Subcutaneous abdominal adipose tissue (tissue), 5 donors: ENCODE results near the gene CNTN2.

Experiments
- H3K27ac ChIP-seq: one replicate; pipeline ENCODE4 v1.7.0; 2013; ENCODE audit warnings: low read depth, mild to moderate bottlenecking, inconsistent platforms, low read length, moderate library complexity
- H3K27me3 ChIP-seq, 5 donors: one replicate each; pipeline ENCODE4 v1.7.0; 2013; ENCODE audit warnings: low read length in 5 of 5, inconsistent platforms in 1 of 5; ENCODE audit not compliant: control insufficient read depth in 5 of 5, insufficient read depth in 4 of 5
- H3K36me3 ChIP-seq, 5 donors: one replicate each; pipeline ENCODE4 v1.7.0; 2013; ENCODE audit warnings: low read length in 5 of 5; ENCODE audit not compliant: control insufficient read depth in 5 of 5, insufficient read depth in 5 of 5
- H3K4me1 ChIP-seq, 5 donors: one replicate each; pipeline ENCODE4 v1.7.0; 2013; ENCODE audit warnings: low read length in 5 of 5, mild to moderate bottlenecking in 3 of 5, moderate library complexity in 1 of 5; ENCODE audit not compliant: control insufficient read depth in 5 of 5, insufficient read depth in 5 of 5
- H3K4me3 ChIP-seq, 5 donors: one replicate each; pipeline ENCODE4 v1.7.0; 2013; ENCODE audit warnings: low read length in 5 of 5, low read depth in 1 of 5
- H3K9ac ChIP-seq, 5 donors: one replicate each; pipeline ENCODE4 v1.7.0; 2013; ENCODE audit warnings: low read length in 5 of 5, mild to moderate bottlenecking in 4 of 5, moderate library complexity in 3 of 5
- H3K9me3 ChIP-seq, 5 donors: one replicate each; pipeline ENCODE4 v1.7.0; 2013; ENCODE audit warnings: low read length in 5 of 5; ENCODE audit not compliant: control insufficient read depth in 5 of 5
- donor health status: healthy.
- donor health status: healthy.
- donor health status: healthy.
- donor health status: healthy.
- donor health status: healthy.

Gene CNTN2

GRCh38 chr1:205098242-205098641 lies 55.2 kb downstream of the CNTN2 start:
- Histone ChIP-seq H3K9ac (no peak overlapping the region), H3K36me3 (peaks cover 70 to 93% (median 80%) of the 10 kb centered on the region in 5 donors), H3K27me3 (no peaks in the 10 kb centered on the region), H3K9me3 (no peaks in the 10 kb centered on the region), H3K4me3 (no peak overlapping the region), H3K27ac (no peak overlapping the region), H3K4me1 (no peaks in the 10 kb centered on the region)

DNA sequence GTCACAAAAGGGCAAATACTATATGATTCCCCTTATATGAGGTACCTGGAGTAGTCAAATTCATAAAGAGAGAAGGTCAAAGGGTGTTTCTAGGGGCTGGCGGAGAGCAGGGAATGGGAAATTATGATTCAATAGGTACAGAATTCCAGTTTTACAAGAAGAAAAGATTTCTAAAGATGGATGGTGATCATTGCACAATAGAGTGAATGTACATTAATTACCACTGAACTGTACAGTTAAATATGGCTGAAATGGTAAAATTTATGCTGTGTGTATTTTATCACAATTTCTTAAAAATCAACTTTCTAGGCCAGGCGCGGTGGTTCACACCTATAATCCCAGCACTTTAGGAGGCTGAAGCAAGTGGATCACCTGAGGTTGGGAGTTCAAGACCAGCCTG lies 59.4 kb downstream of the CNTN2 start:
- no peak overlapping the region for H3K27ac ChIP-seq
- no peaks in the 10 kb centered on the region for H3K4me1 ChIP-seq
- no peak overlapping the region for H3K4me3 ChIP-seq
- H3K9ac ChIP-seq: no peak overlapping the region
- H3K9me3 ChIP-seq: no peaks in the 10 kb centered on the region
- no peaks in the 10 kb centered on the region for H3K27me3 ChIP-seq
- peaks cover 50 to 86% (median 74%) of the 10 kb centered on the region in 5 donors for H3K36me3 ChIP-seq

GRCh38 chr1:205107327-205107726 lies 64.3 kb downstream of the CNTN2 start:
- H3K9ac ChIP-seq: no peak overlapping the region
- no peaks in the 10 kb centered on the region for H3K27me3 ChIP-seq
- no peak overlapping the region for H3K4me3 ChIP-seq
- no peak overlapping the region for H3K27ac ChIP-seq
- peaks cover 0 to 5% (median 0%) of the 10 kb centered on the region in 5 donors for H3K4me1 ChIP-seq
- no peaks in the 10 kb centered on the region for H3K9me3 ChIP-seq
- H3K36me3 ChIP-seq: peaks cover 26 to 64% (median 47%) of the 10 kb centered on the region in 5 donors

DNA sequence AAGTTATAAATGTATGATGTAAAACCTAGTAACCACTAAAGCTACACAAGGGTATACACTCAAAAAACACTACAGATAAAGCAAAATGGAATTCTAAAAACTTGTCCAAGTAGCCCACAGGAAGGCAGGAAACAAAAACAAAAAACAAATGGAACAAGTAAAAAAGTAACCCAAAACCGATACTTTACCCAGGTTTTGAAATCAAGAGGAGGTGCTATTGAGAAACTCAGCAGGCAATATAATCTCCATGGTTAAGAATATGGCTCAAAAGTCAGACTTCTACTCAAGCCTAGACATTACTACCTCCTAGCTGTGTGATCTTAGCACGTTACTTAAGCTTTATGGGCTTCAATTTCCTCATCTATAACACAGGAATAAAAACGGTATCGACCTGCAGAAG lies 65.5 kb downstream of the CNTN2 start:
- Histone ChIP-seq H3K36me3 (peaks cover 20 to 63% (median 45%) of the 10 kb centered on the region in 5 donors), H3K9ac (no peak overlapping the region), H3K4me3 (no peak overlapping the region), H3K9me3 (no peaks in the 10 kb centered on the region), H3K27me3 (no peaks in the 10 kb centered on the region), H3K27ac (no peak overlapping the region), H3K4me1 (peaks cover 0 to 5% (median 0%) of the 10 kb centered on the region in 5 donors)

GRCh38 chr1:205109269-205109668 lies 66.3 kb downstream of the CNTN2 start:
- no peak overlapping the region for H3K9ac ChIP-seq
- H3K36me3 ChIP-seq: peaks cover 19 to 61% (median 40%) of the 10 kb centered on the region in 5 donors
- no peak overlapping the region for H3K4me3 ChIP-seq
- H3K9me3 ChIP-seq: no peaks in the 10 kb centered on the region
- no peak overlapping the region for H3K27ac ChIP-seq
- H3K27me3 ChIP-seq: no peaks in the 10 kb centered on the region
- H3K4me1 ChIP-seq: peaks cover 0 to 5% (median 0%) of the 10 kb centered on the region in 5 donors

DNA sequence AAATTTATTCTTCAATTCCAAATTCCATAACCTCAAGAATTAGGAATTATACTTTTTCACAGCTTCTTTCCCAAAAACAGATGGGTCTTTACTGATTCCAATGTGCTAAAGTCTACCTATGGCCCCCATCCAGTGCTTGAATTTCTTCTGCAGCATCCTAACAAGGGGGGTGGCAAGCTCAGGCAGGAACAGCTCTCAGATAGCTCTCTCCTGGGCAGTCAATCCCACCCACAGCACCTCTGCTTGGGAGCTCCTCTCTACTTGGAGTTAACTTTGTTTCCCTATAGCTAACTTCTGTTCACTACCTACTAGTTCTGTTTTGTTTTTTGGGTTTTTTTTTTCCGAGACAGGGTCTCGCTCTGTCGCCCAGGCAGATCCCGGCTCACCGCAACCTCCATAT lies 66.7 kb downstream of the CNTN2 start:
- Histone ChIP-seq H3K4me3 (no peak overlapping the region), H3K27ac (no peak overlapping the region), H3K36me3 (peaks cover 22 to 62% (median 38%) of the 10 kb centered on the region in 5 donors)

GRCh38 chr1:205111354-205111753 lies 68.3 kb downstream of the CNTN2 start:
- Histone ChIP-seq H3K4me1 (peaks cover 0 to 5% (median 0%) of the 10 kb centered on the region in 5 donors), H3K36me3 (peaks cover 18 to 54% (median 28%) of the 10 kb centered on the region in 5 donors), H3K4me3 (no peak overlapping the region), H3K27ac (no peak overlapping the region), H3K9me3 (no peaks in the 10 kb centered on the region), H3K27me3 (no peaks in the 10 kb centered on the region), H3K9ac (no peak overlapping the region)

More for the DNA sequence above, 66.7 kb downstream of the CNTN2 start:
- H3K9me3 ChIP-seq: no peaks in the 10 kb centered on the region
- no peaks in the 10 kb centered on the region for H3K27me3 ChIP-seq
- peaks cover 0 to 5% (median 0%) of the 10 kb centered on the region in 5 donors for H3K4me1 ChIP-seq
- H3K9ac ChIP-seq: no peak overlapping the region

DNA sequence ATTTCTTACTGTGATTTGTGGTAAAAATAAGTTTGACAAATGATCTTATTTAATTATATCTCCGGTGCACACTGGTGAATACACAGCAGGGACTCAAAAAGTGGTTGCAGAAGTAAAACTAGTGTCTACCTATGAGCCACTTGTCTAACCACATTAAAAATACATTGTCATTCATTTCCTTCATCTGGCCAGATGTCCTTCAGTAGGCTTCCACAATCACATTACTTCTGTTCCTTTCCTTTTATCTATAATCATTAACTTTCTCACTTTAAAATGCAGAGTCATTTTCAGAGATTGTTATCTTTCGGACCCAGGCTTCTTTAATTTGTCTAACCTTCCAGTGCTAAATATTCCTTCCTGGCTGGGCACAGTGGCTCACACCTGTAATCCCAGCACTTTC lies 75.7 kb downstream of the CNTN2 start:
- Histone ChIP-seq H3K9me3 (no peaks in the 10 kb centered on the region), H3K27me3 (no peaks in the 10 kb centered on the region), H3K9ac (peak overlapping the region in 1 of 5 donors; percentile 16), H3K27ac (no peak overlapping the region), H3K4me3 (no peak overlapping the region), H3K36me3 (peaks cover 3 to 28% (median 12%) of the 10 kb centered on the region in 5 donors), H3K4me1 (peaks cover 10 to 33% (median 29%) of the 10 kb centered on the region in 5 donors)

- Histone ChIP-seq H3K4me1 (peaks cover 10 to 33% (median 29%) of the 10 kb centered on the region in 5 donors), H3K36me3 (peaks cover 0 to 12% (median 0%) of the 10 kb centered on the region in 5 donors), H3K9ac (peak within 1 kb of the TSS; percentile 96 to 100 (median 99)), H3K4me3 (peak within 1 kb of the TSS; percentile 86 to 100 (median 99)), H3K27me3 (no peaks in the 10 kb centered on the region), H3K9me3 (no peaks in the 10 kb centered on the region), H3K27ac (peak within 1 kb of the TSS; percentile 98)
Observed at GRCh38 chr1:205121660-205122488, 78.9 kb downstream of the CNTN2 start, which contains the start of gene RBBP5. TSS of gene RBBP5 (minus strand) at chr1:205121978. CDS start at chr1:205121873, 105 bp downstream.

DNA sequence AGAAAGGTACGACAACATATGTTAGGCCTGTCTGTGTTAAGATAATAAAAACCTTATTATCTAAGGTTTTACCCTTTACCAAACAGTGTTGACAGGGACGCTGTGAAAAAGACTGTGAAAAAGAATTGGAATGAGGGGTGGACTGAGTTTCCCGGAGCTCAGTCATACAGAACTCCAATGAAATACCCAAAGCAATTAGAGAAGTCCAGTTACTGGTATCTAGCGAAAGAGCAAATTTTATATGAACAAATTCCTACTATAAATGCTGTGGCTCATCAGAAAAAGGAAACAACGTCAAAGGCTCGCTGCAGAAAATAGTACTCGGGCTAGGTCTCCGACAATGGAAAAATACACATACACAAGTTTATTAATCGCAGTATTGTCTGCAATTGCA lies 79.5 kb downstream of the CNTN2 start:
- H3K9ac ChIP-seq: peak overlapping the region; percentile 79 to 100 (median 99)

More for the DNA sequence above, 79.5 kb downstream of the CNTN2 start:
- Histone ChIP-seq H3K27me3 (no peaks in the 10 kb centered on the region), H3K4me3 (peak overlapping the region; percentile 86 to 100 (median 99)), H3K27ac (peak overlapping the region; percentile 98), H3K9me3 (no peaks in the 10 kb centered on the region), H3K4me1 (peaks cover 10 to 33% (median 29%) of the 10 kb centered on the region in 5 donors), H3K36me3 (peaks cover 0 to 12% (median 0%) of the 10 kb centered on the region in 5 donors)
